AG09319 (cell line): ENCODE data around the gene PCSK5.

Experiments
- DNase-seq: peaks from one replicate; pipeline ENCODE4 v3.0.0-alpha.2; 2010; ENCODE audit warnings: low read depth; ENCODE audit errors: extremely low read depth
- CTCF ChIP-seq: IDR thresholded peaks from 2 replicates; pipeline ENCODE4 v1.5.1; 2011; ENCODE audit warnings: low read depth, mild to moderate bottlenecking, inconsistent platforms, low read length, moderate library complexity

PCSK5 gene

GRCh38 chr9:76004526-76004925 lies 114.1 kb downstream of the PCSK5 start:
- no peak for DNase-seq
- TF ChIP-seq CTCF = no peak

GRCh38 chr9:76007935-76008334 lies 117.5 kb downstream of the PCSK5 start:
- DNase-seq = no peak
- no peak for TF ChIP-seq CTCF

- TF ChIP-seq CTCF = no peak
- DNase-seq = no peak
Observed at GRCh38 chr9:76013809-76014208, 123.3 kb downstream of the PCSK5 start.

GRCh38 chr9:76018235-76018634 lies 127.8 kb downstream of the PCSK5 start:
- no peak for TF ChIP-seq CTCF
- no peak for DNase-seq

- TF ChIP-seq CTCF = no peak
- no peak for DNase-seq
Observed at GRCh38 chr9:76018761-76019160, 128.3 kb downstream of the PCSK5 start.

- no peak for TF ChIP-seq CTCF
Observed at GRCh38 chr9:76020652-76021051, 130.2 kb downstream of the PCSK5 start.

GRCh38 chr9:76022317-76022716 lies 131.8 kb downstream of the PCSK5 start:
- no peak for TF ChIP-seq CTCF
- DNase-seq = no peak

More at GRCh38 chr9:76020652-76021051, 130.2 kb downstream of the PCSK5 start:
- no peak for DNase-seq
